Measurements from ENCODE around the gene TRIML1. TPM values are rescaled to one million over a fixed set of nuclear protein-coding genes. Genes with fewer than 3 reads are reported as not detected.
A peak's percentile ranks its signal among the peaks of the same experiment; 100 is the strongest.

Gene TRIML1
- polyA plus RNA-seq, 3 donors, result not detected

DNA sequence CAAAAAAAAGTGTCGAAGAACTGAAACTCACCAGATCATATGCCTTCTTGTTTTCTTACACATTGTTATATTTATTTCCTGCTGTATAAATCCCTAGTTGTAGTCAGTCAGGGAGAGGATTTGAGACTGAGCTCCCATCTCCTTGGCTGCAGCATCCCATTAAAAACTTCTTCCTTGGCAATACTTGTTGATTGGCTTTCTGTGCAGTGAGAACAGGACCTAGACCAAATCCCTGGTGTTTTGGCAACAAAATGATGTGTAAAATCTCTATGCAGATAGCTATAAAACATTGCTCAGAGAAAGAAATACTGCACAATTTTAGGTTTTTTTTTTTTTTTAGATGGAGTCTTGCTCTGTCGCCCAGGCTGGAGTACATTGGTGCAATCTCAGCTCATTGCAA lies 47.9 kb downstream of the TRIML1 start:
- Mint-ChIP-seq H3K36me3 (no peaks in the 10 kb centered on the region), H3K4me1 (no peaks in the 10 kb centered on the region), H3K27ac (peak overlapping the region in 1 of 7 donors; percentile 57), H3K4me3 (no peak overlapping the region), H3K9me3 (peaks cover 0 to 18% (median 9%) of the 10 kb centered on the region in 7 donors), H3K27me3 (ENCODE audit: low read depth in 3 of 3) (peaks cover 0 to 1% (median 1%) of the 10 kb centered on the region in 3 donors)
- H3K27me3 ChIP-seq (ENCODE audit: control insufficient read depth in 2 of 2, insufficient read depth in 2 of 2, low read length in 2 of 2), result no peaks in the 10 kb centered on the region
- no peaks in the 10 kb centered on the region for H3K4me1 ChIP-seq (ENCODE audit: control insufficient read depth in 1 of 2, insufficient read depth in 2 of 2, low read length in 2 of 2)
- H3K36me3 ChIP-seq (replicated peaks in 1 of 2; ENCODE audit: control insufficient read depth in 1 of 2, insufficient read depth in 2 of 2, low read length in 2 of 2), result no peaks in the 10 kb centered on the region
- H3K9me3 ChIP-seq (replicated peaks in 1 of 2; ENCODE audit: control insufficient read depth in 1 of 2, insufficient read depth in 1 of 2, low read length in 2 of 2), result peaks cover 0 to 20% of the 10 kb centered on the region in 2 donors
- H3K4me3 ChIP-seq (replicated peaks in 1 of 3; ENCODE audit: low read depth in 2 of 3, low read length in 3 of 3), result no peak overlapping the region
- WGBS (ENCODE audit: insufficient coverage), result 67% methylated on average over 1 of the region's 2 CpGs
- H4K20me1 ChIP-seq (ENCODE audit: insufficient read depth, low read length), result no peaks in the 10 kb centered on the region
- H3K27ac ChIP-seq (ENCODE audit: low read depth in 1 of 2, low read length in 2 of 2), result no peak overlapping the region
- no peak overlapping the region for H2AFZ ChIP-seq (ENCODE audit: insufficient read depth, low read depth, low read length, poor library complexity, severe bottlenecking)
- no peak overlapping the region for H3K4me2 ChIP-seq (replicated peaks; ENCODE audit: extremely low read depth, low read length, poor library complexity, severe bottlenecking)
- no peak for DNase-seq
- no peak overlapping the region for H3K9ac ChIP-seq (ENCODE audit: insufficient read depth, low read length, poor library complexity, severe bottlenecking)
- TF ChIP-seq, protein P1, sequence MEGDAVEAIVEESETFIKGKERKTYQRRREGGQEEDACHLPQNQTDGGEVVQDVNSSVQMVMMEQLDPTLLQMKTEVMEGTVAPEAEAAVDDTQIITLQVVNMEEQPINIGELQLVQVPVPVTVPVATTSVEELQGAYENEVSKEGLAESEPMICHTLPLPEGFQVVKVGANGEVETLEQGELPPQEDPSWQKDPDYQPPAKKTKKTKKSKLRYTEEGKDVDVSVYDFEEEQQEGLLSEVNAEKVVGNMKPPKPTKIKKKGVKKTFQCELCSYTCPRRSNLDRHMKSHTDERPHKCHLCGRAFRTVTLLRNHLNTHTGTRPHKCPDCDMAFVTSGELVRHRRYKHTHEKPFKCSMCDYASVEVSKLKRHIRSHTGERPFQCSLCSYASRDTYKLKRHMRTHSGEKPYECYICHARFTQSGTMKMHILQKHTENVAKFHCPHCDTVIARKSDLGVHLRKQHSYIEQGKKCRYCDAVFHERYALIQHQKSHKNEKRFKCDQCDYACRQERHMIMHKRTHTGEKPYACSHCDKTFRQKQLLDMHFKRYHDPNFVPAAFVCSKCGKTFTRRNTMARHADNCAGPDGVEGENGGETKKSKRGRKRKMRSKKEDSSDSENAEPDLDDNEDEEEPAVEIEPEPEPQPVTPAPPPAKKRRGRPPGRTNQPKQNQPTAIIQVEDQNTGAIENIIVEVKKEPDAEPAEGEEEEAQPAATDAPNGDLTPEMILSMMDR (IDR thresholded peaks at IDR 0.05), result no peak
- no peaks in the 10 kb centered on the region for H3K79me2 ChIP-seq (ENCODE audit: insufficient read depth, low read length)
- intact Hi-C loops (cut with micrococcal nuclease), result no loop called here

DNA sequence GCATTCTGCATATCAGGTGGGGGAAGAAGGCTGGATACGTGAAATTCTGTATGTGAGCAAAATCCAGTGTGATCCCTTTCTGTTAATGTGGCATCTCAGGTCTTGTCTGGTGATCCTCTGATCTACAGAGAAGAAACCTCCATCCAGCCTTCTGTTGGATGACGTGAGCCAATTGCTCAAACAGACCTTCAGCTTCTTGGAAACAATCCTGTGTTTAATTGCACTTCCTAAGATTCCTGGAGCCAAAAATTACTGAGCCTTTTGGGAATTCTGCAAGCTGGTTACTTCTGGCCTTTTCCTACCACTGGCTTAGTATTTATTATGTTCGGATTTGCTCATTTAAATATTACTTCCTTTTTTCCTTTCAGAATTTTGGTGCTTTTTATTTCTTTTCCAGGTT lies 51.2 kb downstream of the TRIML1 start:
- Histone ChIP-seq H3K27me3 (ENCODE audit: control insufficient read depth in 2 of 2, insufficient read depth in 2 of 2, low read length in 2 of 2) (no peaks in the 10 kb centered on the region), H3K4me2 (replicated peaks; ENCODE audit: extremely low read depth, low read length, poor library complexity, severe bottlenecking) (no peak overlapping the region), H3K27ac (ENCODE audit: low read depth in 1 of 2, low read length in 2 of 2) (no peak overlapping the region), H3K9ac (ENCODE audit: insufficient read depth, low read length, poor library complexity, severe bottlenecking) (no peak overlapping the region), H4K20me1 (ENCODE audit: insufficient read depth, low read length) (no peaks in the 10 kb centered on the region), H2AFZ (ENCODE audit: insufficient read depth, low read depth, low read length, poor library complexity, severe bottlenecking) (no peak overlapping the region), H3K4me3 (replicated peaks in 1 of 3; ENCODE audit: low read depth in 2 of 3, low read length in 3 of 3) (no peak overlapping the region), H3K4me1 (ENCODE audit: control insufficient read depth in 1 of 2, insufficient read depth in 2 of 2, low read length in 2 of 2) (no peaks in the 10 kb centered on the region), H3K36me3 (replicated peaks in 1 of 2; ENCODE audit: control insufficient read depth in 1 of 2, insufficient read depth in 2 of 2, low read length in 2 of 2) (no peaks in the 10 kb centered on the region), H3K9me3 (replicated peaks in 1 of 2; ENCODE audit: control insufficient read depth in 1 of 2, insufficient read depth in 1 of 2, low read length in 2 of 2) (peaks cover 0 to 18% of the 10 kb centered on the region in 2 donors), H3K79me2 (ENCODE audit: insufficient read depth, low read length) (no peaks in the 10 kb centered on the region)
- 90% methylated on average over 1 of the region's 3 CpGs for WGBS (ENCODE audit: insufficient coverage)
- Mint-ChIP-seq H3K9me3 (peaks cover 3 to 19% (median 10%) of the 10 kb centered on the region in 7 donors), H3K4me1 (no peaks in the 10 kb centered on the region), H3K36me3 (no peaks in the 10 kb centered on the region), H3K27ac (no peak overlapping the region), H3K27me3 (ENCODE audit: low read depth in 3 of 3) (peaks cover 0 to 2% (median 1%) of the 10 kb centered on the region in 3 donors), H3K4me3 (no peak overlapping the region)
- no peak for DNase-seq
- TF ChIP-seq, protein P1 (IDR thresholded peaks at IDR 0.05), result no peak
- intact Hi-C loops (cut with micrococcal nuclease), result no loop called here
